ENCODE measurements around the gene VCL. TPM values are rescaled to one million over a fixed set of nuclear protein-coding genes. Genes with fewer than 3 reads are reported as not detected.
"Not testable (repeated sequence)": the region's sequence is repeated elsewhere in the genome, so short reads cannot be mapped to it uniquely, and the experiment has no call there.

Gene VCL
- polyA plus RNA-seq, 1 donor from 2014 or later, result 11.2 TPM

GRCh38 chr10:74137992-74138391, 140.1 kb downstream of the VCL start:
- H3K9me2 ChIP-seq (ENCODE audit: insufficient read depth, low read length), result no peaks in the 10 kb centered on the region
- no peak overlapping the region for H3K9ac ChIP-seq (ENCODE audit: low read length)
- H3K27ac ChIP-seq (ENCODE audit: low read length), result no peak overlapping the region
- H3K4me3 ChIP-seq (ENCODE audit: low read length), result no peak overlapping the region
- no peak overlapping the region for H2AFZ ChIP-seq (ENCODE audit: low read depth, low read length)
- peaks cover 9% of the 10 kb centered on the region for H3K36me3 ChIP-seq (ENCODE audit: insufficient read depth, low read length)
- H3F3A ChIP-seq (ENCODE audit: insufficient read depth, low read length, poor library complexity, severe bottlenecking), result no peaks in the 10 kb centered on the region
- TF ChIP-seq EP300 (conservative IDR thresholded peaks at IDR 0.05; ENCODE audit: poor library complexity, severe bottlenecking) (no peak), RAD21 (conservative IDR thresholded peaks at IDR 0.05) (no peak), POLR2AphosphoS5 (IDR thresholded peaks at IDR 0.05) (no peak), SMC3 (conservative IDR thresholded peaks at IDR 0.05; ENCODE audit: poor library complexity) (no peak), TAF1 (IDR thresholded peaks at IDR 0.05; ENCODE audit: low read depth) (no peak), EZH2 (IDR thresholded peaks at IDR 0.05; ENCODE audit: borderline replicate concordance, insufficient read depth, low read length, poor library complexity, severe bottlenecking) (no peak)
- TF ChIP-seq, protein P1, sequence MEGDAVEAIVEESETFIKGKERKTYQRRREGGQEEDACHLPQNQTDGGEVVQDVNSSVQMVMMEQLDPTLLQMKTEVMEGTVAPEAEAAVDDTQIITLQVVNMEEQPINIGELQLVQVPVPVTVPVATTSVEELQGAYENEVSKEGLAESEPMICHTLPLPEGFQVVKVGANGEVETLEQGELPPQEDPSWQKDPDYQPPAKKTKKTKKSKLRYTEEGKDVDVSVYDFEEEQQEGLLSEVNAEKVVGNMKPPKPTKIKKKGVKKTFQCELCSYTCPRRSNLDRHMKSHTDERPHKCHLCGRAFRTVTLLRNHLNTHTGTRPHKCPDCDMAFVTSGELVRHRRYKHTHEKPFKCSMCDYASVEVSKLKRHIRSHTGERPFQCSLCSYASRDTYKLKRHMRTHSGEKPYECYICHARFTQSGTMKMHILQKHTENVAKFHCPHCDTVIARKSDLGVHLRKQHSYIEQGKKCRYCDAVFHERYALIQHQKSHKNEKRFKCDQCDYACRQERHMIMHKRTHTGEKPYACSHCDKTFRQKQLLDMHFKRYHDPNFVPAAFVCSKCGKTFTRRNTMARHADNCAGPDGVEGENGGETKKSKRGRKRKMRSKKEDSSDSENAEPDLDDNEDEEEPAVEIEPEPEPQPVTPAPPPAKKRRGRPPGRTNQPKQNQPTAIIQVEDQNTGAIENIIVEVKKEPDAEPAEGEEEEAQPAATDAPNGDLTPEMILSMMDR (IDR thresholded peaks at IDR 0.05; ENCODE audit: poor library complexity, severe bottlenecking), result no peak
- H3K27me3 ChIP-seq (ENCODE audit: insufficient read depth, low read depth, low read length), result no peaks in the 10 kb centered on the region
- no peaks in the 10 kb centered on the region for H4K20me1 ChIP-seq (ENCODE audit: insufficient read depth)
- H3K79me2 ChIP-seq (replicated peaks; ENCODE audit: insufficient read depth, low read length), result peaks cover 5% of the 10 kb centered on the region
- H3K9me3 ChIP-seq (ENCODE audit: low read length), result no peaks in the 10 kb centered on the region
- H3K4me2 ChIP-seq (ENCODE audit: low read length), result no peak overlapping the region

- not testable (repeated sequence) for H3K27ac ChIP-seq (ENCODE audit: low read length); H3K79me2 ChIP-seq (replicated peaks; ENCODE audit: insufficient read depth, low read length); H2AFZ ChIP-seq (ENCODE audit: low read depth, low read length); H3K27me3 ChIP-seq (ENCODE audit: insufficient read depth, low read depth, low read length); H3K4me2 ChIP-seq (ENCODE audit: low read length); H3F3A ChIP-seq (ENCODE audit: insufficient read depth, low read length, poor library complexity, severe bottlenecking); H3K4me3 ChIP-seq (ENCODE audit: low read length); H4K20me1 ChIP-seq (ENCODE audit: insufficient read depth); H3K36me3 ChIP-seq (ENCODE audit: insufficient read depth, low read length); H3K9me3 ChIP-seq (ENCODE audit: low read length); H3K9ac ChIP-seq (ENCODE audit: low read length); H3K9me2 ChIP-seq (ENCODE audit: insufficient read depth, low read length)
Observed at GRCh38 chr10:74138596-74138995, 140.7 kb downstream of the VCL start.

GRCh38 chr10:74139981-74140380, 142.1 kb downstream of the VCL start:
- Histone ChIP-seq H3K4me2 (ENCODE audit: low read length) (no peak overlapping the region), H2AFZ (ENCODE audit: low read depth, low read length) (no peak overlapping the region), H3K36me3 (ENCODE audit: insufficient read depth, low read length) (peaks cover 9% of the 10 kb centered on the region), H4K20me1 (ENCODE audit: insufficient read depth) (no peaks in the 10 kb centered on the region), H3K9me2 (ENCODE audit: insufficient read depth, low read length) (no peaks in the 10 kb centered on the region), H3F3A (ENCODE audit: insufficient read depth, low read length, poor library complexity, severe bottlenecking) (no peaks in the 10 kb centered on the region), H3K27me3 (ENCODE audit: insufficient read depth, low read depth, low read length) (no peaks in the 10 kb centered on the region), H3K27ac (ENCODE audit: low read length) (no peak overlapping the region), H3K9ac (ENCODE audit: low read length) (no peak overlapping the region), H3K79me2 (replicated peaks; ENCODE audit: insufficient read depth, low read length) (peaks cover 12% of the 10 kb centered on the region), H3K9me3 (ENCODE audit: low read length) (no peaks in the 10 kb centered on the region), H3K4me3 (ENCODE audit: low read length) (no peak overlapping the region)
- TF ChIP-seq, protein P2, sequence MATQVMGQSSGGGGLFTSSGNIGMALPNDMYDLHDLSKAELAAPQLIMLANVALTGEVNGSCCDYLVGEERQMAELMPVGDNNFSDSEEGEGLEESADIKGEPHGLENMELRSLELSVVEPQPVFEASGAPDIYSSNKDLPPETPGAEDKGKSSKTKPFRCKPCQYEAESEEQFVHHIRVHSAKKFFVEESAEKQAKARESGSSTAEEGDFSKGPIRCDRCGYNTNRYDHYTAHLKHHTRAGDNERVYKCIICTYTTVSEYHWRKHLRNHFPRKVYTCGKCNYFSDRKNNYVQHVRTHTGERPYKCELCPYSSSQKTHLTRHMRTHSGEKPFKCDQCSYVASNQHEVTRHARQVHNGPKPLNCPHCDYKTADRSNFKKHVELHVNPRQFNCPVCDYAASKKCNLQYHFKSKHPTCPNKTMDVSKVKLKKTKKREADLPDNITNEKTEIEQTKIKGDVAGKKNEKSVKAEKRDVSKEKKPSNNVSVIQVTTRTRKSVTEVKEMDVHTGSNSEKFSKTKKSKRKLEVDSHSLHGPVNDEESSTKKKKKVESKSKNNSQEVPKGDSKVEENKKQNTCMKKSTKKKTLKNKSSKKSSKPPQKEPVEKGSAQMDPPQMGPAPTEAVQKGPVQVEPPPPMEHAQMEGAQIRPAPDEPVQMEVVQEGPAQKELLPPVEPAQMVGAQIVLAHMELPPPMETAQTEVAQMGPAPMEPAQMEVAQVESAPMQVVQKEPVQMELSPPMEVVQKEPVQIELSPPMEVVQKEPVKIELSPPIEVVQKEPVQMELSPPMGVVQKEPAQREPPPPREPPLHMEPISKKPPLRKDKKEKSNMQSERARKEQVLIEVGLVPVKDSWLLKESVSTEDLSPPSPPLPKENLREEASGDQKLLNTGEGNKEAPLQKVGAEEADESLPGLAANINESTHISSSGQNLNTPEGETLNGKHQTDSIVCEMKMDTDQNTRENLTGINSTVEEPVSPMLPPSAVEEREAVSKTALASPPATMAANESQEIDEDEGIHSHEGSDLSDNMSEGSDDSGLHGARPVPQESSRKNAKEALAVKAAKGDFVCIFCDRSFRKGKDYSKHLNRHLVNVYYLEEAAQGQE (IDR thresholded peaks at IDR 0.05; ENCODE audit: borderline replicate concordance), result no peak
- TF ChIP-seq EZH2 (IDR thresholded peaks at IDR 0.05; ENCODE audit: borderline replicate concordance, insufficient read depth, low read length, poor library complexity, severe bottlenecking), result no peak
- TF ChIP-seq TAF1 (IDR thresholded peaks at IDR 0.05; ENCODE audit: low read depth), result no peak
- TF ChIP-seq, protein P1 (IDR thresholded peaks at IDR 0.05; ENCODE audit: poor library complexity, severe bottlenecking), result no peak
